DMS153 treated with DMSO at 0.1 percent for 48 hours (cell line): ENCODE results near the gene ATOH8.
A peak's percentile ranks its signal among the peaks of the same experiment; 100 is the strongest.

Experiments used
- DNase-seq: peaks from one replicate; lab custom pipeline; 2025; ENCODE audit not compliant: unreplicated experiment; lab: John Stamatoyannopoulos, UW

The ATOH8 gene

DNA sequence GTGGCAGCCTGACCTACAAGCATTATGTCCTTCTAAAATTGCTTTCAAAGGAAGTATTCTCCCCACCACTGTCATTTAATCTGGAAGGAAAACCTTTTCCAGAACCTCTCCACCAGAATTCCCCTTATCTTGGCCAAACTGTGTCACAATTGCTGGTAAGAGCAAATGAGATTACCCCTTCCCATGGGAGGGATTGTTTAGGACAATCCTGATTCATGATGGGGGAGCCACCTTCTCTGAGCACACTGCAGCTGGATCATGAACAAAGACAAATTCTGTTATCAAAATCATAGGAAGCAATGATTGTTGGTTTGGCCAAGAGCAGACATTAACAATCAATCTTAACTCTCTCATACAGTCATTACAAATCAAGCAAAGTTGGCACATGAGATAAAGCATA, 18.1 kb upstream of the ATOH8 start:
- no peak for DNase-seq

DNA sequence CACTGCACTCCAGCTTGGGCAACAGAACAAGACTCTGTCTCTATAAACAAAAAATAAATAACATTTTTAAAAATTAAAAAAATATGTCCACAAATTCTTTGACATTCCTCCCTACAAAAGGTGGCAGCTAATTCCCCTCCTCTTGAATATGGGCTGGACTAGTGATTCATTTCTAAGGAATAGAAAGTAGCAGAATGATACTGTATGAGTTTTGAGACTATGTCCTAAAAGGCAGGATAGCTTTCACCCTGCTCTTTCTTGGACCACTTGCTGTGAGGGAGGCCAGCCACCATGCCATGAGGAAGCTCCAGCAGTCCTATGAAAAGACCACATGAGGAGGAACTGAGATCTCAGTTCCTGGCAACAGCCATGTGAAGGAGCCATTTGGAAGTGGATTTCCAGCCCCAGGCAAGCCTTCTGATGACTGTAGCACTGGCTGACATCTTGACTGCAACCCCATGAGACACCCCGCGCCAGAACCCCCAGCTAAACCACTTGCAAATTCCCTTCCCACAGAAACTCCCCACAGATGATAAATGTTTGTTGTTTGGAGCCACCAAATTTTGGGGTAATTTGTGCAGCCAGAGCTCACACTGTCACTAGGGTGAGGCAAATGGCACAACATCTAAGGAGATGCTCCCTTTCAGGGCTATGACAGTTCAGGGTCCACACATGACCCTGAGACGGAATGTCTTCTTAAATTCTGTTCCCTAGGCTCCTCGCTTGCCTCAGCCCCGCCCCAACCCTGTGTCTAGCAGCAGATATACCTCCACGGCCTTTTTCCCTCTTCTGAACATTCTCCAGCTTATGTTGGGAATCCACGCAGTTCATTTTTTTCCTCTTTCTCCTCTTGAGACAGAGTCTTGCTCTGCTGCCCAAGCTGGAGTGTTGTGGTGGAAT, 17.1 kb upstream of the ATOH8 start:
- no peak for DNase-seq

DNA sequence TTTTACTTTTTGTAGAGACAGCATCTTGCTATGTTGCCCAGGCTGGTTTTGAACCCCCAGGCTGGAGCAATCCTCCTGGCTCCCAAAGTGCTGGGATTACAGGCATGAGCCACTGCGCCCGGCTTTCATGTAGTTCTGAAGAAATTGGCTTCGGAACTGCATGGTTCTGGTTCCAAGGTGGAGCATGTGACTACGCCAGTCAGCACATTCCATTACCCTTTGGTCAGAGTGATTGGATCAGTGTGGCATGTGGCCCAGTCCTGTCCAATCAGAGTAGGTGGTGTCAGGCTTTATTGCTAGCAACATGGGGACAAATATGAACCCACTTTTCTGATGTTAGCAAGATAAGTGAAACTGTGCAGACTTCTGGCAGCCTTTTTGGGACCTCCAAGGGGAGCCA, 16.3 kb upstream of the ATOH8 start:
- no peak for DNase-seq

DNA sequence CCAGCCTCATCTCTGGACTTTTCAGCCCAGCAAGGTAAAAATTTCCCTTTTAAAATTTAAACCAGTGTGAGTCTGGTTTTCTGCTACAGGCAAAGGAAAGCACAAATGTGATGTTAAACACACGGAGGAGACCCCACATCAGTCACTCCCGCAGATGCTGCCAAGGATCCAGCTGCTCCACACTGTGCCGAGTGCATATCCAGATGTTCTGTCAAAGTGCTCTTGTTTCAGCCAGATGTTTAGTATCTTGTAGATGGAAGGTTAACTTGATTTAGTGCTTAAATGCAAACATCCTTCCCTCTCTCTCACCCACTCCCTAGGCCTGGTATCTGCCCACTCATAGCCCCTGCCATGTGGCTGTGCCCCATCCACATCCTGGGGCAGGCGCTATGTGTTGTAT, 15.8 kb upstream of the ATOH8 start:
- no peak for DNase-seq

DNA sequence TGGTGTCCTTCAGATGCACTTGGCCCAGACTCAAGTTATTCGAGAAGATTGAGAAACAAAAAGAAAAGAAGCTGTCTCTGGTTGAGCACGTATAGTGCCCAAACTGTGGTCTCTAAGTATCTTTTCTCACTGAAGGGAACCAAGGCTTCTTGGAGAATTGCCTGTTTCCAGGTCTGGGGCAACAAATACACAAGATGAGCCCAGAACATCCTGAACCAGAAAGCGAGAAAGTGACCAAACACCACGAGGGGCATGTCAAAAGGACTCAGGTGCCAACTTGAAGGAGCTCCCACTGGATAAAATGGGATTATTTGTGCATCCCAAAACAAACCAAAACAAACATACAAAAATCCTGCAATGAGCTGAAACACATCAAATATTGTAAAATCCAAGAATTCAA, 13.6 kb upstream of the ATOH8 start:
- no peak for DNase-seq

DNA sequence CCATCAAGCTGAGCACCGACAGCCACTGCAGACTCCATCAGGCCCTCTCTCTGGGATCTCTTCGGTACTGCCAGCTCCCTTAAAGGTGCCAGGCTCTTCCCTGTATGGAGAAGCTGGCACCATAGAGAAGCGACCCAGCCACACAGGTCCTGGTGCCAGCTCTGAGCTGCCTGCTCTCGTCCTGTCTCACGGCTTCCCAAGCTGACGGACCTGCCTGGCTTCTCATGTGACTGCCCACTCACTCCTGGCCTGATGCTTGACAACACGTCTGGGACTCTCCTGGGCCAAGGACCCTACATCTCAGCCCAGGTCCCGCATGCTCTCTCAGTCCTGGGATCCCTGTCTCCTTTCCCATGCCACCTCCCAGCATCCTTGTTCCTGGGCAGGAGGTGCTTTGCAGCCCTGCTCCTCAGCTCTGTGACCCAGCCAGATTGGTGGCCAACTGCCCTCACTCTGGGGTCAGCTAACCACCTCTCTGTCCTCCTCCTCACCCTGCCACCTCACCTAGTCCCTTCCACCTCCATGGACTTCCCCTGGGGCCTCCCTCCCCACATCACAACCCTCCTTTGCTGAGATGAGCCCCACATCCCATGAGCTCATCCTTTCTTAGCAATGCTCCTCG, 12.5 kb upstream of the ATOH8 start:
- no peak for DNase-seq

DNA sequence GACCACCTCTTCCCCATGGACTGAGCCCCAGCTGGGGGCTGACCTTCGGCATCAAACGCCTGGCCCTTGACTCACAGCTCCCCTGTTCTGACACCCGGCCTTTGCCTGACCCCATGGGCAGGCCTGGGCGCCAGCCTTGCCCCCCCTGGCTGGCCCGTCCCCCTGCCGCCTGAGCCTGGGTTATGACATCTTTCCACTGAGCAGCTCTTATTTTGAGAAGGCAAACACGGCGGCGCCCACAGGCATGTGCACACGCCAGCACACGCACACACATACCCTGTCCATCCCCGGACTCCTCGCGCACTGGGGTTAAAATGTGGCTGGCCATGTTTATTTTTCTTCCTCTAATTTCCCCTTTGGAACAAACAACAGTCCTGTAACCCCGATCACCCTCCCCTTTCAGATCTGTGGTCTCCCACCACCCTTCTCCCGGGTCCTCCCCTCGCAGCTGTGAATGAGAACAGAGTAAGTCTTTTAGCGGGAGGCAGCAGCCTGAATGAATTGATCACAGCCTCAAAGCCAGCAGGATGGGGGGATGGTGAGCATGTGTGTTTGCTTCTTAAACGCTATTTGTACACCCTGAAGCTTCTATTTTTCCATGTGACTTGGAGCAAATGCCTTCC, 11.8 kb upstream of the ATOH8 start:
- peak; percentile 84 for DNase-seq

DNA sequence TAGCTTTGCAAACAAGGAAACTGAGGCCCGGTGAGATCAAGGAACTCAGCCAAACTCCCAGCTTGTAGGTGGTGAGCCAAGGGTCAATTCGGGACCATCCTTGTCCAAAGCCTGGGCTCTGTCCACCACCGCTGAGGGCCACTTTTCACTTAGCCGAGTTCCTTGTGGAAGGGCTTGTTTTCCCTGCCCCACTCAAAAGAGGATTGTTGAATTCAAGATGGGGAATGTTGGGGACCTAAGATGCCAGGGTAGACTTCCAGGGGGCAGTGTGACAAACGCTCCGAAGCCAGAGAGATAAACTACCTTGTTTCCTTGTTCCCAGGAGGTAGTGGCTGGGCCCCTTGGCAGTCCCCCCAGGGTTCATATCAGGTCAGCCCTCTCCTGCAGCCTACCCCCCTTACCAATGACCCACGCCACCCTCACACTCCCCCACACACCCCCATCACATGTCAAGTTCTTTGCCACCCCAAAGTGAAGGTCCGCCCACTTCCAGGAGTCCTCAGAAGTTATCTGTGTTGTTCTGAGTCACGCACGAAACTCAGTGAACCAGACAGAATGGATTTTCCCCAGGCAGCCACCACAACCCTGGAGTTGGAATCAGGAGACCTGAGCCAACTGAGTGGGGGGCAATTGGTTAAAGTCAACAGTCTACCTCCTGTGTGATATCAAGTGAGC, 10.3 kb upstream of the ATOH8 start:
- no peak for DNase-seq

DNA sequence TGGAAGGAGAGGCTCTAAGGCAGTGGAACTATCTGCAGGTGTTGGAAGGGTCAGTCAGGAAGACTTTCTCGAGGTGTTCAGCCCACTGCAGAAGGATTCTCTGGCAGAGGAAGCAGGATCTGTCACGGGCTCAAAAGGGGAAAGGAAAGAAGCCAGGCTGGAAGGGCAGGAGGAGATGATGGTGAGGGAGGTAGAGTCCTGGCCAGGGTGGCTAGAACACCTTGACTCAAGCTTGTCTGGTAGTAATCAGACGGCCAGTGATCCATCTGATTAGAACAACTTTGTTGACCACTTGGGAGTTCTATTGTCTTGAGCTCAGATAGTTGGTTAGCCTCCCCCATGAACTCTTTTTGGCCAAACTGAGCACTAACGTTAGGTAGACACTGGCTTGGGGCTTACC, 9.7 kb upstream of the ATOH8 start:
- no peak for DNase-seq

DNA sequence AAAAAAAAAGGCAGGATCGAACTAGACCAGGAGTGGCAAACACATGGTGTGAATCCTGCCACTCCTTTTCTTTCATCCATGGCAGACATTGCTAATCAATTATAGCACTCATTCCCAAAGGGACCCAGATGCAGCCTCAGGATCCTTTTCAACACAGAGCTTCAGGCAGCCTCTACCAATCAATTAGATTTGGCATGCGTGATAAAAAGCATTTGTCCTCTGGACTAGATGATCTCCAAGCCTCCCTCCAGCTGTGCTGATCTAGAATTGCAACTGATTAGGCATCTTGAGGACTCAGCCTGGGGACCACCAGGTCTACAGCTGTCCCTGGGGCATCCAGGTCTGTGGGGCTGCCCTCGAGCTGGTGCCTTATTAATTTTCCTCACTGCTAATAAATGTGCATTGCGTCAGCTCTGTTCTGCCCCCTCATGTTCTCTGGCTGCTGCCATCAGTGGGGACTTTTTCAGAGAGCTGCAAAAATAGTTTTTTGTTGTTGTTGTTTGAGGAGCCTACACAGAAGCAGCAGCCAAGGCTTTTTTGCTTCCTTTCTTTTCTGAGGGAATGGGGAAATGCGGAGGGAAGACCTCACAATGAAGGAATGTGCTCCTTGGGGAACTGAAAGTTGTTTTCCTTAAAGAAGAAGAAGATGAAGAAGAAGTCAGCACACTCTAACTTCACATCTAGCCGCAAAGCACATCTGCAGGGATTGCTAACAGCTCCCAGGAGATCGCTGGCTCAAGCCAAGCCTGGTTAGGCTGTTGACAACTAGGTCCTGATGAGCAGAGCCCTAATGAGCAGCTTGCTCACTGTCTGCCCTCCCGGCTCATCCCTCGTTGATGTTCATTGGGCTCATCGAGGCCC, 8.8 kb upstream of the ATOH8 start:
- no peak for DNase-seq

DNA sequence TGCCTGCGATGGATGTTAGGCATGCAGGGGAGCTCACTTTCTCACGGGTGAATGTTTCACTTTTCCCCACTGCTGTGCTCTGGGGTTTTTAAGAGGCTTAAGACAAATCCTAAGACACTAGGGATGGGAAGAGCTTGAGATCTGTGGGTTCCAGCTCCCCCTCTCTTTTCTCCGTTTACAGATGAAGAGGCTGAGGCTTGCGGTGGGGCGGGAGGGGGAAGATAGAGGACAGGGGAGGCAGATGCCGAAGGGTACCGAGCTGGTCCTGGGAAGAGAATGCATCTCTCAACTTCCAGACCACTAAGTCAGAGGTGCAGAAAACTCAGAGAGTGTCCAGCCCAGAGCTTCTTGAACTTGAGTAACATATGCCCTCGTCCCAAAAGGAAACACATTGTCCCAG, 8.2 kb upstream of the ATOH8 start:
- DNase-seq, result no peak

DNA sequence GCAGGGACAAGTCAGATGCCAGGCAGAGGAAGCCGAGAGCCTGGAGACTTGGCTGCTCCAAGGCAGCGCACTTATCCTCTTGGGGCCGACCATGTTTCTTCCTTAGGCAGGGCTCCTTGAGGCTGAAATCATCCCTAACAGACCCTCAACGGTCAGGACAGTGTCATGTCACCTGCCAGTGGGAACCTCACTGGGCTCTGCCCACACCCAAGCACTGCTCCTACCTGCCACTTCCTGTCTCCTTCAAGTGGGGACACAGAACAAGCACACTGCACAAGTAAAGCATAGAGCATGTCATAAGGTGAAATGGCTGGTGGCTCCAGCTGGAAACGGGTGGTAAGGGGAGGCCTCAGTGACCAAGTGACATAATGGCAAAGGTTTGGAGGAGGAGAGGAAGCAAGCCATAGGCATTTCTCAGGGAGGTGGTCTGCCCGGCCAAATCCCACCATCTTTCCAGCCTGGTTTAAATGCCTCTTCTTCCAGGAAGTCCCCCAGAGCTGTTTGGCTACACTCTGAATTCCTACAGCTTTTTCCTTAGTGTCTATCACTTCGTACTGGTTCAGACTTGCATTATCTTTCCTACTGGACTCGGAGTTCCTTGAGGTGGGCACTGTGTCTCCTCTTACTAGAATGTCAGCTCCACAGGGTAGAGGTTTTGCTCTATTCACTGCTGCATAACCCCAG, 7.3 kb upstream of the ATOH8 start:
- DNase-seq, result no peak

DNA sequence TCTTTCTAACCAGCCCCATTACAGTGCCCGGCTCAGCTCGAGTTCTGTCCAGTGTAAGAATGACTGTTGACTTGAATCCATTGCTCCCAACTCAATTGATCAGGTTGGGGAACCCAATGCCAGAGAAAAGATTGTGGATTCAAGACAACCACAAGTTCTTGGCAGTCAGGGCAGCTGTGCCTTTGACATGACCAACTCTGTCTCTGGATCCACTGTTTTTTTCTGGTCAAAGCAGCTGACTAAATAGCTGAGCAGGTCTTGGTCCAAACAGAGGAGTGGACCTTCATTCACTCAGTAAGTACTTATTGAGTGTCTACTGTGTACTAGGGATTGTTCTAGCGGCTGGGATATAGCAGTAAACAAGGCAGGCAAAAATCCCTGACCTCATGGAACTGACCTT, 6.3 kb upstream of the ATOH8 start:
- no peak for DNase-seq

DNA sequence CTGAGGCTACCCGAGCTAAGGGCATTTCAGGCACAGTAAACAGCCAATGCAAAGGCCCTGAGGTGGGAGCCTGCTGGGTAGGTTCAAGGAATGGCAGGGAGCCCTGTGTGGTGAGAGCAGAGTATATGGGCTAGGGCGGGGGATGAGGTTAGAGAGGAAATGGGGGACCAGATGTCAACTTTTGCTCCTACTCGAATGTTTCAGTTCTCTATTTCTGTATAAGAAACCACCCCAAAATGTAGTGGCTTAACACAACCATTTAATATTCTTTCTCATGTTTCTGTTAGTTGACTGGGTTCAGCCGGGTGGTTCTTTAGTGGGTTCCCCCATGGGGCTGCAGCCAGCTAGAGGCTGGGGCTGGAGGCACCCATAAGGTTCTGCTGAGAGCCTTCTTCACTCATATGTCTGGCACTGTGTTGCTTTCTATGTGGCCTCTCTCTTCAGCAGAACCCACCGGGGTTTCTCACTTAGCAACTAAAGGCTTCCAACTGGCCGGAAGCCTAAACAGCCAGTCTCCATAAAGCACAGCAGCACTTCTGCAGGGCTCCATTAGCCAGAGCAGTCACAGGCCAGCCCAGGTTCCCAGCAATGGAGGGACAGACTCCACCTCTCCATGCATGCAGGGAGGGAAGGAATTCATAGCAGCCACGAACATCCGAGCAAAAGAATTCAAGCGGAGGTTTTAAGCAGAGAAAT, 5.6 kb upstream of the ATOH8 start:
- no peak for DNase-seq

DNA sequence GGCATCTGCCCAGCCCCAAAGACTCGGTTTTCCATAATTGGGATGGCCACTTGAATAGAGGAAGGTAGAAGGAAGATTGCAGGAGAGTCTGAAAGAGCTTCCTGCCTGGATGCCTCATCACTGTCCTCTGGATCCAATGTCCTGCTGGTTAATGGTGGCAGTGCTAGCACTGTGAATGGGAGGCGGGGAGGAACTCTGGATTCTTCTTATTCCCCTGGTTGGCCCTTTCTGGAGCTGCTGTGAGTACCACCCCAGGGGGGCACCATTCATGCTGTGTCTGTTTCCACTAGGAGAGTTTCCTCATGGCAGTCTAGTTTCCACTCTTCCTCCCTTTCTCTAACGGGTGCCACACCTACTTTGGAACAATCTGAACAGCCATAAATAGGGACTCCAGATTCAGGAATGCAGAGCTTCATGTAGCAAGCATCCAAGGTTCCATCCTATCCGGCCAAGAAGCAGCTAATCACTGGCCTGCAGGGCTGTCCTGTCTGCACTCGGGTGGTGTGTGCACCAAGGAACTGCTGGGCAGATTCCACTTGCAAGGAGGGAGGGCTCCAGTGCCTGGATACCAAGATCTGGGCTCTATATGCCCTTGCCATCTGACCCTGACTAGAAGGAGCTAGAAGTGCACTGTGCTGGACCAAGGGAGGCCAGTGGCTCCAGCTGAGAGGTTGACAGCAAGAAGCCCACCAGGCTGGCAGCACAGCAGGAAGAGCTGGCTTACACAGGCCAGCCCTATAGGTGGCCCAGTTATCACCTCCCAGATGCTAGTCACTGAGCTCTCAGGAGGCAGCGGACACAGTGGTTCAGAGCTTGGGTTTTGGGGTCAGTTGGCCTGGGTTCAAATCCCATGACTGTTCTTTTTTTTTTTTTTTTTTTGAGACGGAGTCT, 4.6 kb upstream of the ATOH8 start:
- DNase-seq, result no peak

DNA sequence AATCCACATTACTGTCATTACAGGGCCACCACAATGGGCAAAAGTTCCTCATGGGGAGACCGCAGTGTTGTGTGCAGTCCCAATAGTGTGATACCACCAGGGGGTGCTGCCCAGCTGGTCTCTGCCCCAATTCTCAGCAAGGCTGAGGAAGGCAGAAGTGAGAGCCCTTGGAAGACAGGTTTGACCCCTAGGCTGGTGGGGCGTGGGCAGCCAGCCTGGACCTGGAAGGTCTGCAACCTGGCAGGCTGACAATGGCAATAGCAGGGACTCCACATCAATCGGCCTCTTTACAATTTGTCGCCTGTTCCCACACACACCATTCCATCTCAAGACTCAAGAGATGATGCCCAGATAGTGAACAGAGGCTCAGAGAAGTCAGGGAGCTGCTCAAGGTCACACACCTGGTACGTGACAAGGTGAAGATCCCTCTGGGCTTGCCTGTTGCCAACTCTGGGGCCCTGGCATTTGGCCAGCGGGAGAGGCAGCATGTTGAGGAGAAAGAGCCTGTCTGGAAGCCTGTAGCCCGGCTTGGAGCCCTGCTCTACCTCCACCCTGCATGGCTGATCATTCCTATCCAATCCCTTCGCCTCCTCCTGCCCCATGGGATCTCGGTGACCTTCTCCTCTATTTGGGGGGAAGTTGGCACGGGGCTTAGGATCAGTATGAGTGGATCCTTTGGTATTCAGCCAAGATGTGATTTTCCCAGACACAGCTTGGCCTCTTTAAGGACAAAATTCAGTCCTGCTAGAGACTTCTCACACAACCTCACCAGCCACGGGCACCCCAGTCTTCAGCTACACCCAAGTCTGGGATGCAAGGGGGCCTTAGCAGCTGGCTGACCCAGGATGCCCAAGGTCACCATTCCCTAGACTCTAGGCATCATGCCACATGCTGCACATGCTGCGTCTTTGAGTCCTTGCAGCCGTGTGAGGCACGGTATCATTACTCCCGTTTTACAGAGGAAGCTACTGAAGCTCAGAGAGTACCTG, 2.9 kb upstream of the ATOH8 start:
- DNase-seq, result peak; percentile 46

DNA sequence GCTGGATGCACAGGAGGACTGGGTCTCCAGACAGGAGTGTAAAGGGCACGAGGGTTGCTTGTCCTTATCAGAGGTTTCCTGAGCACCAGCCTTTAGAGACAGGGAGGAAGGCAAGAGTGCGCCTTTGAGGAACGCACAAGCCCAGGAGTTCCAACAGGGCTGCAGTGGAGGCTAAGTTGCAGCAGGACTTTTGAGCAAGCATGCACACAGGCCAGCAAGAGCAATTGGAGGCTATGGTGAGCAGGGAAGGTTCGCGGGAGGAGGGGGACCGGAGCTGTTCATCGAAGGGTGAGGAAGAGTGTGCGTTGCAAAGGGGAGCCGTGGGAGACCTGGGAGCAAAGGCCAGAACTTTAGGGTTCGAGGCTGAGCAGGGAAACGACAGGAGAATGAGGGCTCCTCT, 2.2 kb upstream of the ATOH8 start:
- DNase-seq, result no peak
